GM06990 (cell line): ENCODE data around the gene CCDC102A.
"Not testable (repeated sequence)": the region's sequence is repeated elsewhere in the genome, so short reads cannot be mapped to it uniquely, and the experiment has no call there.

ENCODE experiments used
- DNase-seq: peaks from one replicate; pipeline ENCODE4 v3.0.0-alpha.2; 2011; ENCODE audit not compliant: insufficient read length; ENCODE audit errors: extremely low read depth
- H3K27me3 ChIP-seq: replicated peaks from 2 replicates; pipeline ENCODE4 v1.6.0; 2011; ENCODE audit warnings: low read length; ENCODE audit not compliant: control insufficient read depth, insufficient read depth
- H3K36me3 ChIP-seq: 2 replicates; pipeline ENCODE4 v1.5.1; 2011; ENCODE audit warnings: low read length; ENCODE audit not compliant: control insufficient read depth, insufficient read depth
- H3K4me3 ChIP-seq: replicated peaks from 2 replicates; pipeline ENCODE4 v1.5.1; 2011; ENCODE audit warnings: low read depth, mild to moderate bottlenecking, control low read depth, low read length
- TF ChIP-seq, protein P1 (sequence below): IDR thresholded peaks from 2 replicates; pipeline ENCODE4 v1.5.1; 2011; ENCODE audit warnings: low read length, control low read depth, mild to moderate bottlenecking, inconsistent platforms; ENCODE audit not compliant: insufficient read depth, poor library complexity, severe bottlenecking

Gene CCDC102A

DNA sequence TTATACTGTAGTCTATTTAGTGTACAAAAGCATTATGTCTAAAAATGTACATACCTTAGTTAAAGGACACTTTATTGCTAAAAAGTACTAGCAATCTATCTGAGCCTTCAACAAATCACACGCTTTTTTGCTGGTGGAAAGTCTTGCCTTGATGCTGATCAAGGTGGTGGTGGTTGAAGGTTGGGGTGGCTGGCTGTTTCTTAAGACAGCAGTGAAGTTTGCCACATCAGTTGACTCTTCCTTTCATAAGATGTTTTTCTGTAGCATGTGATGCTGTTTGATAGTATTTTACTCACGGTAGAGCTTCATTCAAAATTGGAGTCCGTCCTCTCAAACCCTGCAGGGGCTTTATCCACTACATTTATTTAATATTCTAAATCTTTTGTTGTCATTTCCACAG lies 14.7 kb upstream of the CCDC102A start:
- TF ChIP-seq, protein P1, sequence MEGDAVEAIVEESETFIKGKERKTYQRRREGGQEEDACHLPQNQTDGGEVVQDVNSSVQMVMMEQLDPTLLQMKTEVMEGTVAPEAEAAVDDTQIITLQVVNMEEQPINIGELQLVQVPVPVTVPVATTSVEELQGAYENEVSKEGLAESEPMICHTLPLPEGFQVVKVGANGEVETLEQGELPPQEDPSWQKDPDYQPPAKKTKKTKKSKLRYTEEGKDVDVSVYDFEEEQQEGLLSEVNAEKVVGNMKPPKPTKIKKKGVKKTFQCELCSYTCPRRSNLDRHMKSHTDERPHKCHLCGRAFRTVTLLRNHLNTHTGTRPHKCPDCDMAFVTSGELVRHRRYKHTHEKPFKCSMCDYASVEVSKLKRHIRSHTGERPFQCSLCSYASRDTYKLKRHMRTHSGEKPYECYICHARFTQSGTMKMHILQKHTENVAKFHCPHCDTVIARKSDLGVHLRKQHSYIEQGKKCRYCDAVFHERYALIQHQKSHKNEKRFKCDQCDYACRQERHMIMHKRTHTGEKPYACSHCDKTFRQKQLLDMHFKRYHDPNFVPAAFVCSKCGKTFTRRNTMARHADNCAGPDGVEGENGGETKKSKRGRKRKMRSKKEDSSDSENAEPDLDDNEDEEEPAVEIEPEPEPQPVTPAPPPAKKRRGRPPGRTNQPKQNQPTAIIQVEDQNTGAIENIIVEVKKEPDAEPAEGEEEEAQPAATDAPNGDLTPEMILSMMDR: no peak
- DNase-seq: no peak
- no peak overlapping the region for H3K4me3 ChIP-seq
- H3K27me3 ChIP-seq: no peaks in the 10 kb centered on the region
- H3K36me3 ChIP-seq: peaks cover 3% of the 10 kb centered on the region

GRCh38 chr16:57549730-57550129 lies 13.4 kb upstream of the CCDC102A start:
- DNase-seq: no peak
- TF ChIP-seq, protein P1: no peak

DNA sequence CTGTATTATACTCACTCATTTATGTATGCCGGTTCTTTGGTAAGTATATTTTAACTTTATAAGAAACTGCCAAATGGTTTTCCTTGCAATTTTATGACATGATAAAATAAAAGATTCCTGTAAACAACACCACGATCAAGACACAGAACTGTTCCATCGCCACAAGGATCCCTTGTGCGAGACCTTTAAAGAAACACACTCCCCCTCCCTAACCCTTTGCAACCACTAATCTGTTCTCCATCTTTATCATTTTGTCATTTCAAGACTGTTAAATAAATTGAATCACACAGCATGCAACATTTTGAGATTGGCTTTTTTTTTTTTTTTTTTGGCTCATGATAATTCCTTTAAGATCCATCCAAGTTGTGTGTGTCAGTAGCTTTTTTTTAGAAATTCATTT lies 12.0 kb upstream of the CCDC102A start:
- H3K4me3 ChIP-seq: no peak overlapping the region
- TF ChIP-seq, protein P1: no peak
- no peaks in the 10 kb centered on the region for H3K27me3 ChIP-seq
- H3K36me3 ChIP-seq: peaks cover 4% of the 10 kb centered on the region
- no peak for DNase-seq

More at GRCh38 chr16:57549730-57550129, 13.4 kb upstream of the CCDC102A start:
- Histone ChIP-seq H3K36me3 (peaks cover 4% of the 10 kb centered on the region), H3K27me3 (no peaks in the 10 kb centered on the region), H3K4me3 (no peak overlapping the region)

DNA sequence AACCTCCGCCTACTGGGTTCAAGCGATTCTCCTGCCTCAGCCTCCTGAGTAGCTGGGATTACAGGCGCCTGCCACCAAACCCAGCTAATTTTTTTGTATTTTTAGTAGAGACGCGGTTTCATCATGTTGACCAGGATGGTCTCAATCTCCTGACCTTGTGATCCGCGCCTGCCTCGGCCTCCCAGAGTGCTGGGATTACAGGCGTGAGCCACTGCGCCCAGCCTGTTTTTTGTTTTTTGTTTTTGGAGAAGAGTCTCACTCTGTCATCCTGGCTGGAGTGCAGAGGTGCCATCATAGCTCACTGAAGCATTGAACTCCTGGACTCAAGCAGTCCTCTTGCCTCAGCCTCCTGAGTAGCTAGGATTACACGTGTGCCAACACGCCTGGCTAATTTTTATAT lies 11.2 kb upstream of the CCDC102A start:
- H3K27me3 ChIP-seq, DNase-seq, H3K4me3 ChIP-seq, H3K36me3 ChIP-seq: not testable (repeated sequence)

DNA sequence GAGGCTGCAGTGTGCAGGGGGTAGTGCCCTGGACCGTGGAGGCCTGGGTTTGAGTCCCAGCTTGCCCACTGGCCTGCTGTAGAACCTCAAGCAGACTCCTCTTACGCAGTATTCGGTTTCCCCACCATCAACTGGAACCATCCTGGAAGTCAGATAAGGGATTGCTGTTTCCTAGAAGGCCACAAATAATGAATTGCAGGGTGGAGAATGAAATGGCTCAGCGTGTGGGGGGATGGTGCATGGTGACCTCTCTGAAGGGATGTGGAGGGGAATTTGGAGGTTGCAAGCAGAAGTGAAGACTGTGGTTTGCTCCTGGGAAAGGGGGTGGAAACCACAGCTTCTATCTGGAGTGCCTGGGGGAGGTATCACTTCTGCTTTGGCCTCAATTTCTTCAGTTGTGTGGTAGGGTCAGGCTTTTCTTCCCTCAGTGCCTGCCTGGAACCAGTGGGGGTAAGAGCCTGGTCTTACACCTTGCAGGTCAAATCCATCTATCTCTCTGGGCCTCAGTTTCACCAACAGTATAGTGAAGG lies 7.8 kb upstream of the CCDC102A start:
- TF ChIP-seq, protein P1: no peak
- H3K4me3 ChIP-seq: peak overlapping the region; percentile 70
- peaks cover 2% of the 10 kb centered on the region for H3K36me3 ChIP-seq
- no peaks in the 10 kb centered on the region for H3K27me3 ChIP-seq
- peak; percentile 73 for DNase-seq

- TF ChIP-seq, protein P1: no peak
Measured at GRCh38 chr16:57541754-57542435, 5.5 kb upstream of the CCDC102A start.

More at GRCh38 chr16:57541754-57542435, 5.5 kb upstream of the CCDC102A start:
- Histone ChIP-seq H3K36me3 (peaks cover 2% of the 10 kb centered on the region), H3K27me3 (no peaks in the 10 kb centered on the region), H3K4me3 (peak overlapping the region; percentile 70)
- no peak for DNase-seq
